ENCODE measurements around the gene FZD1. TPM values are rescaled to one million over a fixed set of nuclear protein-coding genes. Genes with fewer than 3 reads are reported as not detected.

The FZD1 gene
- 10.0 TPM for polyA plus RNA-seq (2013, experiment 1 of 2; ENCODE audit: insufficient read length)
- polyA plus RNA-seq (2013, experiment 2 of 2; ENCODE audit: insufficient read length), result 8.2 TPM

DNA sequence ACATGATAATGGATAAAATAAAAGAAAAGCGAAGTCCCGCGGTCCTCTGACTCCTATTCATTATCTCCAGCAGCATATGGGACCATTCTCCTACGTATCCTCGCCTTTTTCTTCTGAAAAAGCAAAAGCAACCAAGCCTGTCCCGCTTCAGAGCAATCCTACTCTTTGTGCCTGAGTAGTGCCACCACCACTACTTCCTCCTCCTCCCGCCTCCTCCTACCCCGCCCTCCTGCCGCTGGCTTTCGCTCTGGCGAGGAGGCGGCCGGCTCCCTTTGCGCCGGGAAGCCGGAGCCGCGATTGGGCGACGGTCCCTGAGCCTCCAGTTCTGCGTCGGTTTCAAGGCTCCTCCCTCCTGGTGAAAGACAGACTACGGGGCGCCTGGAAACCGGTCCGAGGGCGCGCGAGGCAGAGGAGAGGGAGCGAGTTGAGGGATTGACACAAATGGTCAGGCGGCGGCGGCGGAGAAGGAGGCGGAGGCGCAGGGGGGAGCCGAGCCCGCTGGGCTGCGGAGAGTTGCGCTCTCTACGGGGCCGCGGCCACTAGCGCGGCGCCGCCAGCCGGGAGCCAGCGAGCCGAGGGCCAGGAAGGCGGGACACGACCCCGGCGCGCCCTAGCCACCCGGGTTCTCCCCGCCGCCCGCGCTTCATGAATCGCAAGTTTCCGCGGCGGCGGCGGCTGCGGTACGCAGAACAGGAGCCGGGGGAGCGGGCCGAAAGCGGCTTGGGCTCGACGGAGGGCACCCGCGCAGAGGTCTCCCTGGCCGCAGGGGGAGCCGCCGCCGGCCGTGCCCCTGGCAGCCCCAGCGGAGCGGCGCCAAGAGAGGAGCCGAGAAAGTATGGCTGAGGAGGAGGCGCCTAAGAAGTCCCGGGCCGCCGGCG, at the start of gene FZD1:
Gene FZD1, plus strand, starts transcription at position 388 of the 878 bp plus-strand sequence. Its CDS starts 448 bp downstream, at position 836.
- DNase-seq, result peak; percentile 99

- DNase-seq, result no peak
Measured at GRCh38 chr7:91226411-91226810, 37.8 kb upstream of the FZD1 start.

DNA sequence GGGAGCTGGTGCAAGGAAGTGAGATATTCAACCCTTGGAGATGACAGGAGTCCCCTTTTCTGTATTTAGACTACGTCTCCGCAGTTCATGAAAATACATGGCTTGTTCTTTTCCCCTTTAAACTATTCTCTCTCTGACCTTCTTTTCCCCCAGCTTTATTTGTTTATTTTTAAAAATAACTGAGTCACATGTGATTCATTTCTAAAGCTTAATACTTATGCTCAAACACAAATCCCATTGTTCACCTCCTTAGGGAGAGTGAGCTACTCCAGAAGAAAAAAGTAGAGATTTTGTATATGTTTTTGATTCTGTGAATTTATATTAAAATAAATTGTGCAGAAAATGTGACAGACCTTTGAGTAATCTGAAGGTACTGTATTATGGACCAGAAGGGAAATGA, 35.9 kb upstream of the FZD1 start:
- DNase-seq, result peak; percentile 40

- DNase-seq, result no peak
Measured at GRCh38 chr7:91228927-91229558, 35.2 kb upstream of the FZD1 start.

DNA sequence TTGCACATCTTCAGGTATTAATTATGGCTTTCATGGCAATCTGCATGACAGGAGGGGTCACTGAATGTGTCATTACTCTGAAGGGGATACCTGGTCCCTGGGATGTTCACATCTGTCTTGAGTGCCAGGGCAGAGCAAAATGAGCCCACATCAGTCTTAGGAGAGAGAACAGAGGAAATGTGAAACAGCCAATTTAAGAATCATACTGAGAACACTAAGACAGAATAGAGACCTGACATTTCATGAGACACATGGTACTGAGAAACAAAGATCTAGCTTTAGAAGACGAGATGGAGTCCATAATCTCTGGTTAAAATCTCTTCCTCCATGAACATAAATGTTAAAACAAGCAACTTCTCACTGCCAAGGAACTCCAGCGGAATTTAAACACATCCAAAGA, 34.1 kb upstream of the FZD1 start:
- no peak for DNase-seq

DNA sequence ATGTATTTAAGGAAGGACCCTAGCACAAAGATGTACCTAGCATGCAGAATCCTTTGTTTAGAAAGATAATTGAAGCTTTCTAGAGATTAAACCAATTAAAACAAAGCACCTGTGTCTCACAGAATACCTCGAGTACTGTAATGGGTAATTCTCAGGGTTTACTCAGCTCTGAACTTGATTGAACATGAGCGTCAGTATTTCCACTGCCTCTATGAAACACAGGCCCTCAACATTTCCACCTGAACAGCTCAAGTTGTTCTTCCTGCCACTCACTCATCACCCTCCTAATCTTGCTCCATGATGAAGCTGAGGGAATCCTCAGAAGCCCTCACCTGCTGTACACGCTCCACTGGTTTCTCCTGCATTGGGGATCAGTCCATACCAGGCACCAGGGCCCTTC, 33.7 kb upstream of the FZD1 start:
- no peak for DNase-seq

GRCh38 chr7:91233212-91233611, 31.0 kb upstream of the FZD1 start:
- DNase-seq, result peak; percentile 43

- DNase-seq, result no peak
Measured at GRCh38 chr7:91235211-91235832, 28.9 kb upstream of the FZD1 start.

DNA sequence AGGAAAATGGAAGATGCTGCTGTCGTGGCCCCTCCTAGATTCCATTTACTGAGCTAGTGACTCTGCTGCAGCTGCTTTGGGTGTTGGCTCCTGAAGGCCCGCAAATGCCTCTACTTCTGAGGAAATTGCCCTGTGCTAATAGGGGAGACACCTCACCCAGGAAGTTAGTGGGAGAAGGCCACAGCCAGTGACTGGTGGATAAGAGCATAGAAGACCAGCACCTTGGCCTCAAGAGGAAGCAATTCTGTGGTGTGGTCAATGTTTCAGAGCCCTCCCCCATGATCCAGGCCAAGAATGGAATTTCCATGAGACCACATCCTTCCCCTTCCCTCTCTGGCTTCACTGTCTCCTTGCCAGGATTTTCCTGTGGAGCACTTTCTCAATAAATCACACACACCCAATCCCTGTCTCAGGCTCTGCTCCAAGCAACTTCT, 25.0 kb upstream of the FZD1 start:
- peak; percentile 82 for DNase-seq

DNA sequence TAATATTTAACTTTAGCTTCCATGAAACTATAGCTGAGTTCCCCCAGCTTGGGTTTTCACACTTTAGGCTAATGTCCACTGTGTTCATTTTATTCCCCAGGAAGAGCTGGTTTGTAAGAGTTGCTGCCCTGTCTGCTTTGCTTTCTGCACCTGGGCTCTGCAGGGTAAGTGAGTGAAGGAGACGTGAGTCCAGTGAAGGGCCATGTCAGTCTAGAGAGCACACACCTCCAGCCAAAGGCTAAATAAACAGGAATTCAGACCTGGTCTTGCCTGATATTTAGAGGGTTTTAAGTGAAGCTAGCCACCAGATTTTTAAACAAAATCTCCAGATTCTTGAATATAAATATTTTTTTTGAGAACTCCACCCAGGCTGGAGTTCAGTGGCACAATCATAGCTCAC, 24.5 kb upstream of the FZD1 start:
- no peak for DNase-seq

- no peak for DNase-seq
Measured at GRCh38 chr7:91240376-91240941, 23.8 kb upstream of the FZD1 start.

- peak; percentile 42 for DNase-seq
Measured at GRCh38 chr7:91242097-91242844, 22.0 kb upstream of the FZD1 start.

- peak; percentile 67 for DNase-seq
Measured at GRCh38 chr7:91243591-91244301, 20.5 kb upstream of the FZD1 start.

DNA sequence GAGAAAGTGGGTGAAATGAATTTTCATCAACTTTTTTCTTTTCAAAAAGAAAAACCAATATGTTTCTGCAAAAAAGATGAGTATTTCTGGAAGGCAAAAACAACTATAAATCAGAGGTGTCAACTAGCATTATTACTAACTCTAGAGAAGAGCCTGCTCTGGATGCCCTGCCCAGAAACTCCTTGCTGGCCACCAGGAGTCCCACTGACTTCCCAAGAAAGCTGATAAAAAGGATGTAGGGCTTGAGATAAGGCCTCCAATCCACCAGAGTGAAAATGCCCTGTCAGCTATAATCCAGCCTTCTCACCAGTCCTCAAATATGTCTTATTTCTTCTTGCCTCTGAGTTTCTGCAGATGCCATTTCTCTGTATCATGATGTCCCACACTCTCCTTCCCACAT, 16.7 kb upstream of the FZD1 start:
- no peak for DNase-seq

DNA sequence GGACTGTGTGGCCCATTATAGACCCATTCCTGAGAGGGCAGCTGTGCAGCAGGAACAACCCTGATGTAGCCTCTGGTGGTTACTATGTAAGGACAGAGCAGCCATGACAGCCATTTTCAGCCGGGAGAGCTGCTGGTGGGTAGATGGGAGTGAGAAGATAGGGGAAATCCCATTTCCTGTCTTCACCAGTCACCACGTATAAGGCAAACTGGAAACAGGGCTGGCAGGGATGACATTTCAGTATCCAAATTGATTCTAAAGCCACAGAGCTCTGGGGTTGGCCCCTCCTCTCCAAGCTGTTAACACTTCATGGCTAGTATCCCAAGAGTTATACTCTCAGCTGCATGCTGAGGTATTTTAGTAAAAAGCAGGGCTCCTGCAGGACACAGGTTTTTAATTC, 15.2 kb upstream of the FZD1 start:
- peak; percentile 31 for DNase-seq

DNA sequence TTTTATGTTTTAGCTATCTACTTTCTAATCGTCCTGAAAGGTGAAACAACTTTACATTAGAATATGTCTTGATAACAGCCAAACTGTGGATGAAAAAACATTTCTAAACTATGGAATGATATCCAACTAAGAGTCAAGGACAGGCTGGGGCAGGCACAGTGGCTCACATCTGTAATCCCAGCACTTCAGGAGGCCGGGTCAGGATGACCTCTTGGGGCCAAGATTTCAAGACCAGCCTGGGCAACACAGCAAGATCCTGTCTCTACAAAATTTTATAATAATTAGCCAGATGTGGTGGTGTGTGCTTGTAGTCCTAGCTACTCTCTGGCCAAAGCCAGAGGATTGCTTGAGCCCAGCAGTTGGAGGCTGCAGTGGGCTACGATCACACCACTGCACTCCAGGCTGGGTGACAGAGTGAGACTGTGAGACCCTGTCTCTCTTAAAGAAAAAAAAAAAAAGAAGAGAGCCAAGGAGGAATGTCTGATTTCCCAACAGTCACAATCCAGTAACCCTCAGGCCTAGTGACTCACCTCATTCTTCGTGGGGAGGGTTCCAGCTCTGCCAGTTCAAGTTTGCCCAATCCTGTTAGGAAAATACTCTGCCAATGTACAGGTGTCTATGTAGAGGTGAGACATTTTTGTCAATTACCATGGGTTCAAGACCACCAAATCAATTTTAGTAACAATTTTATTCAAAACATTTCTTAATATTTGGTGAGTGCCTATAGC, 14.6 kb upstream of the FZD1 start:
- peak; percentile 74 for DNase-seq

GRCh38 chr7:91250706-91251105, 13.5 kb upstream of the FZD1 start:
- no peak for DNase-seq

- no peak for DNase-seq
Measured at GRCh38 chr7:91251877-91252276, 12.4 kb upstream of the FZD1 start.

GRCh38 chr7:91263384-91264045, 718 bp upstream of the FZD1 start:
- DNase-seq, result peak; percentile 48
